Activated CD4-positive, alpha-beta T cell treated with anti-CD3 and anti-CD28 coated beads for 1 hour (primary cell): ENCODE data around the gene RIMKLB.
"Not testable (repeated sequence)": the region's sequence is repeated elsewhere in the genome, so short reads cannot be mapped to it uniquely, and the experiment has no call there.

Experiments
- DNase-seq: peaks from one replicate; pipeline ENCODE4 v3.0.0-alpha.2; 2020

RIMKLB gene

DNA sequence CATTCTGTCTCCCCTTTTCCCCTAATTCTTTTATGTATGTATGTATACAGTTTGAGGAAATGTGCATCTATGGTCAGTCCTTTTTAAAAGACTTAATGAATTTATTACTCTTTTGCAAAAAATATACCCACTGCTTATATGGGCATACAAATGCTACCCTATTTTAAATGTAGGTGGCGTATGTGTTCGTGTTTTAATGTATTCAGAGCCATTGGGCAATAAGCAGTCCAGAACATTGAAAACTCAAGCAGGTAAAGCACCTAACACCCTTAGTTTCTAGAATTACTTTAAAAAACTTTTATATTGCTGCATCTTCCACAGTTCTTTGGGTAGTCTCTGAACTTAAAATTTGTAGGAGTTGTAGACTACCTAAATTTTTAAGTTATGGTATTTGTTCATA lies 82.1 kb downstream of the RIMKLB start:
- no peak for DNase-seq

DNA sequence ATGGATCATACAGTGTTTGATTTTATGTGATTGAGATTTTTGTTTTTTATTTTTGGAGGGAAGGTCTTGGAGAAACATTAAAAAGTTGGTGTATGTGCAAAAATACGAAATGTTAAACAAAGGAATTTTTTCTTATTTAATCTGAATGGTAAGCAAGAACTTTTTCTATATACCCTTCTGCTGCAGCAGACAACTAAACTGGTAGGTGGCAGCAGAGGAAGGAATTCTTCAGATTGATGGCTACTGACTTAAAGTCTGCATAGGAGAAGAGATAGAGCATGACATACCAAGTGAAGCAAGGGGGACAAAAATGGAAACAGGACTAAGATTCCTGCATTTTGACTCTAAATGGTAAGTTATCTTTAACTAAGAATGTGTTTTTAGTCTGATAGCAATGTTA lies 82.6 kb downstream of the RIMKLB start:
- no peak for DNase-seq

DNA sequence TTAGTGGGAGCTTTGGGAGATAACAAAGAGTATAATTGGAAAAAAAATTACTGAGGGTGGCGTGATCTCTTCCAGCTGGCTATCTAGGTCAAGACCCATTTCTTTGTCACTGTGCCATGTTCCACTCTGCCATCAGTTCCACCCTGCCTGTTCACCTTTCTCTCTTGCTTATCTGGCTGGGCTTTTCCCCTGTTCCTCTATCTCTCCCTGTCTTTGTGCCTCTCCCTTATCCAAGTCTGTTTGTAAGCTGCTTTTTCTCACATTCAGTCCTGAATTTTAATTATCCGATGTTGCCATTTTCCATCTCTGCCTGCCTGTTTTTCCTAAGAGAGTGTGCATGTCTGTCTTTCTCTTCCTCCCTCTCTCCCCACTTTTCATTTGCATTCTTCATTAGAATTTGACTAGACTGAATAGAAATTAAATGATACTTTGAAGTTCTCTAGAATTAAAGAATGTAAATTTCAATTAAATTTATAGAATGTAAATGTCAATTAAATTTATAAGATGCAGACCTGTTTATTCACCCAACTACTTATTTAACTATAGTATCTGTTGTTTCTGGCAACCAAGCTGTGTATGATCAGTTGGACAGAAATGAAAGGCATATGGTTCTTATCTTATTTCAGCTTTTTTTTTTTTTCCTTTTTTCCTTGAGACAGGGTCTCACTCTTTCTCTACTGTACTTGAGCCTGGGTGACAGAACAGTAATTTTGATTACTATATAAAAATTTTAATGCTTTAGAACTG lies 83.8 kb downstream of the RIMKLB start:
- no peak for DNase-seq

DNA sequence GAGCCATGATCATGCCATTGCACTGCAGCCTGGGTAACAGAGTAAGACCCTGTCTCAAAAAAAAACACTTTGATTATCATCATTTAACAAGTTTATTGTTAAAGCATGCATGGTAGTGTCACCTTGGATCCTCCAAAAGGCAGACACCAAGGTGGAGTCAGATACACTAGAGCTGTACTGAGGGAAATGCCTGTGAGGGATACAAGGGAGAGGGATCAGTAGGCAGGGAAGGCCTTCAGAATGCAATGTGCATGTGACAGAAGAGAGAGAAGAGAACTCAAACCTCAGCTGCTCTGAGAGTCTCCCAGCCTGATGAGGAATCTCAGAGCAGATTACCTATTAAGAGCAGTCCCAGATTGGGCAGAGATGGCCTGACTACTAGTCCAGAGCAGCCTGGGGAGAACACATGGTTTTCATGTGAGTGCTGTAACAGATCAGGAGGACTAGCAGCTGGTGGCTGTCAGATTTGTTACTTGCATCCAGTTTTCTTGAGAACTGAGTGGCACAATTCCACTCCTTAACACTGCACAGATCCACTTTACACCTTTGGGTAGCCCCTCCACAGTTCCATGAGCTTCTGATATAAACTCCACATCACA lies 86.6 kb downstream of the RIMKLB start:
- DNase-seq, result no peak

DNA sequence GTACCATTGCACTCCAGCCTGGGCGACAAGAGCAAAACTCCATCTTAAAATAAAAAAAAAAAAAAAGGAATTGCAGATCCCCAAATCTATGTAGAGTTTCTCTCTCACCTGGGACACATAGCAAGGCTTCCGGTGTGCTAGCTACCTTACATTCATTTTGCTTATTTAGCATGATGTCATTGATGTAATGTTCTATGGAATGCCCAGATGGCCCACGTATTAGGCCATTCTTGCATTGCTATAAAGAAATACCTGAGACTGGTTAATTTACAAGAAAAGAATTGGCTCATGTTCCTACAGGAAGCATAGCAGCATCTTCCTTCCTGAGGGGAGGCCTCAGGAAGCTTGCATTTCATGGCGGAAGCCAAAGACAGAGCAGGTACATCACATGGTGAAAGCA lies 87.7 kb downstream of the RIMKLB start:
- DNase-seq, result no peak

DNA sequence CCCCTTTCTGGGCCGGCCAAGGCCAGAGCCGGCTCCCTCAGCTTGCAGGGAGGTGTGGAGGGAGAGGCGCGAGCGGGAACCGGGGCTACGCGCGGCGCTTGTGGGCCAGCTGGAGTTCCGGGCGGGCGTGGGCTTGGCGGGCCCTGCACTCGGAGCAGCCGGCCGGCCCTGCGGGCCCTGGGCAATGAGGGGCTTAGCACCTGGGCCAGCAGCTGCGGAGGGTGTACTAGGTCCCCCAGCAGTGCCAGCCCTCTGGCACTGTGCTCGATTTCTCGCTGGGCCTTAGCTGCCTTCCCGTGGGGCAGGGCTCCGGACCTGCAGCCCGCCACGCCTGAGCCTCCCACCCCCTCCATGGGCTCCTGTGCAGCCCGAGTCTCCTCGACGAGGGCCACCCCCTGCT lies 89.4 kb downstream of the RIMKLB start:
- not testable (repeated sequence) for DNase-seq

DNA sequence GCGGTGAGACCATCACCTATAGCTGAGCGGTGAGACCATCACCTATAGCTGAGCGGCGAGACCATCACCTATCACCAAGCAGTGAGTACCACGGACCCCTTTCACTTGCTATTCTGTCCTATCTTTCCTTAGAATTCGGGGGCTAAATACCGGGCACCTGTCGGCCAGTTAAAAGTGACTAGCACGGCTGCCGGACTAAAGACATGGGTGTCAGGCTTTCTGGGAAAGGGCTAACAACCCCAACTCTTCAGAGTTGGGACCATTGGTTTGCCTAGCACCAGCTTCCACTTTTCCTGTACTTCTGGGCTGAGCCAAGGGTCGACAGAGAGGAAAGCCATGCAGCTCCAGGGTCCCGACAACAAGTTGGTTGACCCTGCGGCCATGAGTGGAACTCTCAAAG lies 90.9 kb downstream of the RIMKLB start:
- not testable (repeated sequence) for DNase-seq

DNA sequence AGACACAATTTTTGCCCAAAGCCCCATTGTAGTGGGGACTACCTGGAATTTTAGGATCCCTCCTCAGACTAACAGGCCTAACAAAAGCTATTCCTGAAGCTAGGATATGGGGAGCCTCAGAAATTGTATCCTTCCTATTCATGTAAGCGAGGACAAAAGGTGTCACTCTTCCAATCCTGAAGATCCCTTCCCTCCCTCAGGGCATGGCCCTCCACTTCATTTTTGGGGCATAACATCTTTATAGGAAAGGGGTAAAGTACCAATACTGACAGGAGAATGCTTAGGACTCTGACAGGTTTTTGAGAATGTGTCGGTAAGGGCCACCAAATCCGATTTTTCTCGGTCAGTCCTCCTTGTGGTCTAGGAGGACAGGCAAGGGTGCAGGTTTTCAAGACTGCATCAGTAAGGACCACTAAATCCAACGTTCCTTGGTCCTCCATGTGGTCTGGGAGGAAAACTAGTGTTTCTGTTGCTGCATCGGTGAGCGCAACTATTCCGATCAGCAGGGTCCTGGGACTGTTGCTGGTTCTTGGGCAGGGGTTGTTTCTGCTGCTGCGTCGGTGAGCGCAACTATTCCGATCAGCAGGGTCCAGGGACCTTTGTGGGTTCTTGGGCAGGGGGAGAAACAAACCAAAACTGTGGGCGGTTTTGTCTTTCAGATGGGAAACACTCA lies 91.7 kb downstream of the RIMKLB start:
- not testable (repeated sequence) for DNase-seq

DNA sequence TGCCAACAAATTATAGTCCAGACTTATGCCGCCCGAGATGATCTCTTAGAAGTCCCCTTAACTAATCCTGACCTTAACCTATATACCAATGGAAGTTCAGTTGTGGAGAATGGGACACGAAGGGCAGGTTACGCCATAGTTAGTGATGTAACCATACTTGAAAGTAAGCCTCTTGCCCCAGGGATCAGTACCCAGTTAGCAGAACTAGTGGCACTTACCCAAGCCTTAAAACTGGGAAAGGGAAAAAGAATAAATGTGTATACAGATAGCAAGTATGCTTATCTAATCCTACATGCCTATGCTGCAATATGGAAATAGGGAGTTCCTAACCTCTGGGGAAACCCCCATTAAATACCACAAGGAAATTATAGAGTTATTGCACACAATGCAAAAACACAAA lies 95.4 kb downstream of the RIMKLB start:
- DNase-seq, result not testable (repeated sequence)

DNA sequence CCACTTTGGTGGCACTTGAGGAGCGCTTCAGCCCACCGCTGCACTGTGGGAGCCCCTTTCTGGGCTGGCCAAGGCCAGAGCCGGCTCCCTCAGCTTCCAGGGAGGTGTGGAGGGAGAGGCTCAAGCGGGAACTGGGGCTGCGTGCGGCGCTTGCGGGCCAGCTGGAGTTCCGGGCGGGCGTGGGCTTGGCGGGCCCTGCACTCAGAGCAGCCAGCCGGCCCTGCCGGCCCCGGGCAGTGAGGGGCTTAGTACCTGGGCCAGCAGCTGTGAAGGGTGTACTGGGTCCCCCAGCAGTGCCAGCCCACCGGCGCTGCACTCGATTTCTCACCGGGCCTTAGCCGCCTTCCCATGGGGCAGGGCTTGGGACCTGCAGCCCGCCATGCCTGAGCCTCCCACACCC lies 96.8 kb downstream of the RIMKLB start:
- not testable (repeated sequence) for DNase-seq

DNA sequence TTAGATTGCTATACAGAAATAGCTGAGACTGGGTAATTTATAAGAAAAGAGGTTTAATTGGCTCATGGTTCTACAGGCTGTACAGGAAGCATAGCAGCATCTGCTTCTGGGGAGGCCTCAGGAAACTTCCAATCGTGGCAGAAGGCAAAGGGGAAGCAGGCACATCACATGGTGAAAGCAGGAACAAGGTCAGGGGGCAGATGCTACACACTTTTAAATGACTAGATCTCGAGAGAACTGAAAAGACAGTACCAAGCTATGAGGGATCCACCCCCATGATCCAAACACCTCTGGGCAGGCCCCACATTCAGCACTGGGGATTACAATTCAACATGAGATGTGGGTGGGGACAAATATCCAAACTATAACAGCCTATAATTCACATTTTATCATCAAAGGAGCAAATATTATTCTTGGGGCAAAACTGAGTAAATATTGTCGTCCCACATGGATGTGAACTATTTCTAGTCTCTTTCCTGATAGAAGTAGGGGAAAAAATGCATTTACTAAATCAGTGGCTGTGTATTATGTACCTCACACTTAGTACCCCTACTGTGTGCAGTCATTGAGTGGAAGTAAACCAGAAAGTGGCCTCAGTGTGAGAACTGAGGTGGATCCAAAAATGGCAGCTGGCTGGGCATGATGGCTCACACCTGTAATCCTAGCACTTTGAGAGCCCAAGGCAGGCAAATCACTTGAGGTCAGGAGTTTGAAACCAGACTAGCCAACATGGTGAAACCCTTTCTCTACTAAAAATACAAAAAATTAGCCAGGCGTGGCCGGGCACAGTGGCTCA lies 99.2 kb downstream of the RIMKLB start:
- no peak for DNase-seq

DNA sequence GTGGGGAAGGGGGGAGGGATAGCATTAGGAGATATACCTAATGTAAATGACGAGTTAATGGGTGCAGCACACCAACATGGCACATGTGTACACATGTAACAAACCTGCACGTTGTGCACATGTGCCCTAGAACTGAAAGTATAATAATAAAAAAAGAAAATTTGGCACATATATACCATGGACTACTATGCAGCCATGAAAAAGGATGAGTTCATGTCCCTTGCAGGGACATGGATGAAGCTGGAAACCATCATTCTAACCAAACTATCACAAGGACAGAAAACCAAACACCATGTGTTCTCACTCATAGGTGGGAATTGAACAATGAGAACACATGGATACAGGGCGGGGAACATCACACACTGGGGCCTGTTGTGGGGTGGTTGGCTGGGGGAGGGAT lies 103.4 kb downstream of the RIMKLB start:
- not testable (repeated sequence) for DNase-seq

DNA sequence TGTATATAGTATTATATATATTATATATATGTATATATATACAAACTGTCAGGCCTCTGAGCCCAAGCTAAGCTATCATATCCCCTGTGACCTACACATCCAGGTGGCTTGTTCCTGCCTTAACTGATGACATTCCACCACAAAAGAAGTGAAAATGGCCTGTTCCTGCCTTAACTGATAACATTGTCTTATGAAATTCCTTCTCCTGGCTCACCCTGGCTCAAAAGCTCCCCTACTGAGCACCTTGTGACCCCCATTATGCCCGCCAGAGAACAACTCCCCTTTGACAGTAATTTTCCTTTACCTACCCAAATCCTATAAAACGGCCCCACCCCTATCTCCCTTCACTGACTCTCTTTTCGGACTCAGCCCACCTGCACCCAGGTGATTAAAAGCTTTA lies 107.0 kb downstream of the RIMKLB start:
- not testable (repeated sequence) for DNase-seq

DNA sequence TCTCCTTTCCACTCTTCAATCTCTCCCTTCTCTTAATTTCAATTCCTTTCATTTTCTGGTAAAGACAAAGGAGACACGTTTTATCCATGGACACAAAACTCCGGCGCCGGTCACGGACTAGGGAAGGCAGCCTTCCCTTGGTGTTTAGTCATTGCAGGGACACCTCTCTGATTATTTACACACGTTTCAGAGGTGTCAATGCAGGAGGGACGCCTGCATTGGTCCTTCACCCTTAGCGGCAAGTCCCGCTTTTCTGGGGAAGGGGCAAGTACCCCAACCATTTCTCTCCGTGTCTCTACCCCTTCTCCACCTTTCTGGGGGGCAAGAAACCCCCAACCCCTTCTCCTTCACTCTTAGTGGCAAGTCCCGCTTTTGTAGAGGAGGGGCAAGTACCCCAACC lies 107.7 kb downstream of the RIMKLB start:
- not testable (repeated sequence) for DNase-seq

DNA sequence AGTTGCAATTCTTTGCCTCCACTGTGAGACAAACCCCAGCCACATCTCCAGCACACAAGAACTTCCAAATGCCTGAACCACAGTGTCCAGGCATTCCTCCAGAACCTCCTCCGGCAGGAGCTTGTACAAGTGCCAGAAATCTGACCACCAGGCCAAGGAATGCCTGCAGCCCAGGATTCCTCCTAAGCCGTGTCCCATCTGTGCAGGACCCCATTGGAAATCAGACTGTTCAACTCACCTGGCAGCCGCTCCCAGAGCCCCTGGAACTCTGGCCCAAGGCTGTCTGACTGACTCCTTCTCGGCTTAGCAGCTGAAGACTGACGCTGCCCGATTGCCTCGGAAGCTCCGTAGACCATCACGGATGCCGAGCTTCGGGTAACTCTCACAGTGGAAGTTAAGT lies 109.3 kb downstream of the RIMKLB start:
- not testable (repeated sequence) for DNase-seq

DNA sequence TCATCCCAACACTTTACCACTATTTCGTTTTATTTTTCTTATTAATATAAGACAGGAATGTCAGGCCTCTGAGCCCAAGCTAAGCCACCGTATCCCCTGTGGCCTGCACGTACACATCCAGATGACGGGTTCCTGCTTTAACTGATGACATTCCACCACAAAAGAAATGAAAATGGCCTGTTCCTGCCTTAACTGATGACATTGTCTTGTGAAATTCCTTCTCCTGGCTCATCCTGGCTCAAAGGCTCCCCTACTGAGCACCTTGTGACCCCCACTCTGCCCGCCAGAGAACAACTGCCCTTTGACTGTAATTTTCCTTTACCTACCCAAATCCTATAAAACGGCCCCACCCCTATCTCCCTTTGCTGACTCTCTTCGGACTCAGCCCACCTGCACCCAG lies 112.3 kb downstream of the RIMKLB start:
- DNase-seq, result not testable (repeated sequence)

DNA sequence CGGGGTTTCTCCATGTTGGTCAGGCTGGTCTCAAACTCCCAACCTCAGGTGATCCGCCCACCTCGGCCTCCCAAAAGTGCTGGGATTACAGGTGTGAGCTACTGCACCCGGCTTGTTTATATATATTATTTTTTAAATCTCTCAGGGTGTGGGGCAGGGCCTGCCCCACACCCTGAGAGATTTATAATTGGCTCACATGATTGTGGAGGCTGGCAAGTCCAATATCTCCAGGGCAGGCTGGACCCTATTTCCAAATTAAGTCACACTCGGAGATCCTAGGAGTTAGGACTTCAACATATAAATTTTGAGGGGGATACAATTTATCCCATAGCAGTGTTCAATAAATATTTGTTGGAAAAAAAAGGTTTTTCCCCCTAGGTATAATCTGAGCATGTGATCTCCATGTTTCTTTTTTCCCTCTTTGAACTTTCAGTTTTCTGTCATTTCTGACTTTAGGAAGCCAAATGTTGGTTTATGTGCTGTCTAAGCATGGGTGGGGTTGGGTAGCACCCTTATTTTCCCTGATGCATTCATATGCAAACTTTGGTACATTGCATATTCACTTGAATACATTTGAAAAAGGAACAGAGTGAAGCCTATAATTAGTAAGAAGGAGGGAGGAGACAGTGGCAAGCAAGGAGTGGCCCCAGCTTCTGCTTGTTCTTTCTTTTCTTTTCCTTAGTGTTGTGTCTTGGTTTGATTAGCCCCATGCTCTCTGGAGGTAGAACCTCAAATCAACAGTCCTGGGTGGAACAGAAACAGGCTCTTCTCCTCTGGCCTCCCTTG lies 116.0 kb downstream of the RIMKLB start:
- DNase-seq, result no peak

DNA sequence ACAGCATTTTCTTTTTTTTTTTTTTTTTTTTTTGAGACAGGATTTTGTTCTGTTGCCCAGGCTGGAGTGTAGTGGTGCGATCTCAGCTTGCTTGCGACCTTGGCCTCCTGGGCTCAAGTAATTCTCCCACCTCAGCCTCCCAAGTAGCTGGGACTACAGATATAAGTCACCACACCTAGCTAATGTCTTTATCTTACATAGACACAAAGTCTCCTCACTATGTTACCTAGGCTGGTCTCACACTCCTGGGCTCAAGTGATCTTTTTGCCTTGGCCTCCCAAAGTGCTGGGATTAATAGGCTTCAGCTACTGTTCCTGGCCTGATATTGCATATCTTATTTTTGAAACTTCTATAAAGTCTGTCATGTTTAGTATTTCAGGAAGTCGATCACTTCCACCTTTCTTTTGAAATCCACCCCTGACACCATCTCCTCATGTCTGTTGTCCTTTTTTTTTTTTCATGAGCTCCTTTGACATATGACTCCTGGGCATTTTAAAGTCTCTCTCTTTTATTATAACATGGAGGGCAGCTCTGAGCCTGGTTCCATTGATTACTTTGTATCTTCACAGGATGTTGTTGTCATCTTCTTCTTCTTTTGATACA lies 118.8 kb downstream of the RIMKLB start:
- DNase-seq, result no peak

DNA sequence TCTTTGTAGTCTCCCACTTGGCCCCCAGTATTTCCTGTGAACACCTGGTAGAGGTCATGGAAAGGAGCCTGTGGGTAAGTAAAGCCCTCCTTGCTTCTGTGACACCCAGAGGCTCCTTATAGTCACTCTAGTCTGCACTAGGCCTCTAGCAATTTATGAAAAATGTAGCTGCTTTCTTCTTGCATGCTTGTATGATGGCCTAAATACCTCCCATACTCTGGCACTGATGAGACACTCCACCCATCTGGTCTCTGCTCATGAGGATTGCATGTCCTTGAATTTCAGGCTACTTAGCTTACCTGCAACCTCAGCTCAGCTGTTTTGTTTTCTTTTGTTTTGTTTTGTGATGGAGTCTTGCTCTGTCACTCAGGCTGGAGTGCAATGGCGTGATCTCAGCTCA lies 120.1 kb downstream of the RIMKLB start:
- DNase-seq, result no peak

DNA sequence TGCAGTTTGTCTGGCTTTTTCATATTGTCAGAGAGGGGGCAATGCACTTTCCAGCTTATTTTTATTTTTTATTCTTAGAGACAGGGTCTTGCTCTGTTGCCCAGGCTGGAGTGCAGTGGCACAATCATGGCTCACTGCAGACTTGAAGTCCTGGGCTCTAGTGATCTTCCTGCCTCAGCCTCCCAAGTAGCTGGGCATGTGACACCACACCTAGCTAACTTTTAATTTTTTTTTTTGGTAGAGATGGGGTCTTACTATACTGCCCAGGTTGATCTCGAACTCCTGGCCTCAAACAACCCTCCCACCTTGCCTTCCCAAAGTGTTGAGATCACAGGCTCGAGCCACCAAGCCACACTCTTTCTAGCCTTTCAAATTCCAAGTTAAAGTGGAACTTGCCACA lies 120.7 kb downstream of the RIMKLB start:
- no peak for DNase-seq

DNA sequence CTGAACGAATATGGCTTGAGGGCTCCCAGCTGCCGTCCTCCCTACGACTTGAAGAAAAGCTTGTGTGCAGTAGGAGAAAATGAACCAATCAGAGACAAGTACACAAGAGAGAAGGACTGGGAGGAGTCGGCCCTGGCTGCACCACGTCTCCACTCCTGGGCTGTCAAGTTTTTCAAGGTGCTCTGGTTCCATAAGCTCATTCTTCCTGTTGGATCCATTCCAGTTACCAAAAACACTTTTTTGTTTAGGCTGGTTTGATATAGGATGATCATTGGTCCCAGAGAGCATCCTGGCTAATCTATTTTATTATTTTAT lies 121.8 kb downstream of the RIMKLB start:
- DNase-seq, result no peak

DNA sequence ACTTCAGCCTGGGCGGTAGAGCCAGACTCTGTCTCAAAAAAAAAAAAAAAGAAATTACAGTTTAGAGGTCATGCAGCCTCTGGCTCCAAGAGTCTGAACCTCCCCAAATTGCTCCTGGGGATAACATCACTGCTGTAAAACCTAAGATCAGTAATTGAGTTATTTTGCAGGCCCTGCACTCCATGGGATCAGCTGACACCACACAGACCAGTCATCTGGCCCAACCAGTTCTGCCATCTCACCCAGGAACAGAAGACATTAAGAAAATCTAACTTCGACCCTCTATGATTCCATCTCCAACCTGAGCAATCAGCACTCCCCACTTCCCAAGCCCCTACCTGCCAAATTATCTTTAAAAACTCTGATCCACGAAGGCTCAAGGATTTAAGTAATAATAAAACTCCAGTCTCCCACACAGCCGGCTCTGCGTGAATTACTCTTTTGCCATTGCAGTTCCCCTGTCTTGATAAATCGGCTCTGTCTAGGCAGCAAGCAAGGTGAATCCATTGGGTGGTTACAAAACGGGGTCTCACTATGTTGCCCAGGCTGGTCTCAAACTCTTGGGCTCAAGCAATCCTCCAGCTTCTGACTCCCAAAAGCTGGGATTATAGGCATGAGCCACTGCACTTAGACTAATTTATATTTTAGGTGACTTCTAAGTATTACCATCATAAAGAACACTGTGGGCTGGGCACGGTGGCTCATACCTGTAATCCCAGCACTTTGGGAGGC lies 123.1 kb downstream of the RIMKLB start:
- DNase-seq, result not testable (repeated sequence)
